OCI-LY7 (cell line): ENCODE data around the gene LRP4. TPM values are rescaled to one million over a fixed set of nuclear protein-coding genes. Genes with fewer than 3 reads are reported as not detected.
A peak's percentile ranks its signal among the peaks of the same experiment; 100 is the strongest.

Experiments
- BruUV-seq: library from RNA; stranded (reverse); fragments of 400-500 nt; replicated peaks from 2 replicates; lab custom pipeline; 2021; lab: Mats Ljungman, UMichigan
- CTCF ChIA-PET: fragments of 300-600 bp; sonication (Branson Sonifier 250); formaldehyde crosslinking; loops from one replicate; lab custom pipeline; 2022; ENCODE audit warnings: antibody characterized with exemption; ENCODE audit not compliant: unreplicated experiment; lab: Charles Lee
- POLR2A ChIA-PET: fragments of 300-600 bp; sonication (Branson Sonifier 250); formaldehyde crosslinking; loops from one replicate; lab custom pipeline; 2022; ENCODE audit warnings: antibody characterized with exemption; lab: Charles Lee
- DNase-seq: peaks from one replicate; pipeline ENCODE4 v3.0.0-alpha.2; 2015; ENCODE audit warnings: low spot score
- H2AFZ ChIP-seq: fragments of 200-600 bp; sonication (generic), shearing (Covaris generic); 2 replicates; pipeline ENCODE4 v1.6.1; 2014; ENCODE audit warnings: mild to moderate bottlenecking, antibody characterized with exemption, low read length, moderate library complexity
- H3K27ac ChIP-seq: fragments of 200-600 bp; sonication (generic); 2 replicates; pipeline ENCODE4 v1.5.1; 2014; ENCODE audit warnings: mixed run types, low read depth, mild to moderate bottlenecking, moderate library complexity, low read length, inconsistent platforms; ENCODE audit not compliant: poor library complexity, severe bottlenecking
- H3K36me3 ChIP-seq: fragments of 200-600 bp; sonication (generic); 2 replicates; pipeline ENCODE4 v1.6.1; 2014; ENCODE audit warnings: mild to moderate bottlenecking, antibody characterized with exemption, low read length, moderate library complexity, mixed read lengths; ENCODE audit not compliant: insufficient read depth
- H3K4me1 ChIP-seq: fragments of 200-600 bp; sonication (generic); 2 replicates; pipeline ENCODE4 v1.5.1; 2014; ENCODE audit warnings: mild to moderate bottlenecking, low read length; ENCODE audit not compliant: insufficient read depth, poor library complexity, severe bottlenecking
- H3K4me2 ChIP-seq: fragments of 200-600 bp; sonication (generic); 2 replicates; pipeline ENCODE4 v1.6.1; 2014; ENCODE audit warnings: mild to moderate bottlenecking, low read length
- H3K4me3 ChIP-seq: fragments of 200-600 bp; sonication (generic); 2 replicates; pipeline ENCODE4 v1.5.1; 2014; ENCODE audit warnings: mild to moderate bottlenecking, low read depth, low read length; ENCODE audit not compliant: poor library complexity, severe bottlenecking
- H3K79me2 ChIP-seq: fragments of 200-600 bp; sonication (generic); 2 replicates; pipeline ENCODE4 v1.6.1; 2016; ENCODE audit warnings: low read depth, mild to moderate bottlenecking, low read length, moderate library complexity, mixed read lengths; ENCODE audit not compliant: insufficient read depth
- H3K9me2 ChIP-seq: fragments of 200-600 bp; sonication (generic); 2 replicates; pipeline ENCODE4 v1.6.1; 2016; ENCODE audit warnings: mild to moderate bottlenecking, low read length, mixed read lengths; ENCODE audit not compliant: insufficient read depth
- H3K9me3 ChIP-seq: fragments of 200-600 bp; sonication (generic); 2 replicates; pipeline ENCODE4 v1.6.1; 2014; ENCODE audit warnings: mild to moderate bottlenecking, mixed run types, low read length, mixed read lengths
- H4K20me1 ChIP-seq: fragments of 200-600 bp; sonication (generic); 2 replicates; pipeline ENCODE4 v1.6.1; 2014; ENCODE audit warnings: mild to moderate bottlenecking, antibody characterized with exemption, low read length, moderate library complexity, mixed read lengths; ENCODE audit not compliant: insufficient read depth
- CTCF ChIP-seq: fragments of 200-600 bp; sonication (generic); conservative IDR thresholded peaks from 2 replicates; pipeline ENCODE4 v1.5.1; 2014; ENCODE audit warnings: mild to moderate bottlenecking, antibody characterized with exemption, low read length, moderate library complexity, mixed read lengths
- EZH2phosphoT487 ChIP-seq: fragments of 200-600 bp; sonication (generic); IDR thresholded peaks from 2 replicates; pipeline ENCODE4 v1.6.1; 2018; ENCODE audit warnings: low read depth, borderline replicate concordance, mild to moderate bottlenecking, mixed run types, antibody characterized with exemption, low read length, moderate library complexity, mixed read lengths
- intact Hi-C: fragments of 100-400 bp; cut with micrococcal nuclease; formaldehyde crosslinking; loops from one replicate; pipeline ENCODE4 v1.10.0; 2022; ENCODE audit not compliant: unreplicated experiment
- total RNA-seq, 2 experiments: library from RNA; depleted of rRNA in 1 of 2; stranded (reverse); fragments of >200 nt in 1 of 2; shearing (Covaris generic) in 1 of 2; gene quantifications; 2 replicates each; pipeline ENCODE4 v1.2.3, GENCODE V29; 2014 to 2022

The LRP4 gene
- total RNA-seq, 2 experiments from 2014 or later = 19.8 to 28.5 TPM

- intact Hi-C loops = no loop called here
- no peak for TF ChIP-seq EZH2phosphoT487
- TF ChIP-seq CTCF = no peak
- POLR2A ChIA-PET = interaction anchor here (0.5 kb wide), 1 partner anchor 29 kb away, joined by 3 read pairs; no protein-coding TSS in a partner anchor
- no peak overlapping the region for H3K27ac ChIP-seq
- no TSS peak for BruUV-seq
- peaks cover 78% of the 10 kb centered on the region for H3K36me3 ChIP-seq
- peaks cover 4% of the 10 kb centered on the region for H3K4me1 ChIP-seq
- no peak overlapping the region for H3K4me2 ChIP-seq
- H4K20me1 ChIP-seq = no peaks in the 10 kb centered on the region
- CTCF ChIA-PET = interaction anchor here (0.8 kb wide), 1 partner anchor 264 kb away, joined by 6 read pairs; no protein-coding TSS in a partner anchor
- no peaks in the 10 kb centered on the region for H3K9me3 ChIP-seq
- no peaks in the 10 kb centered on the region for H3K79me2 ChIP-seq
- H2AFZ ChIP-seq = no peak overlapping the region
- H3K9me2 ChIP-seq = no peaks in the 10 kb centered on the region
- H3K4me3 ChIP-seq = no peak overlapping the region
- DNase-seq = no peak
Observed at GRCh38 chr11:46890665-46891064, 27.7 kb downstream of the LRP4 start.

- POLR2A ChIA-PET = interaction anchor here (0.5 kb wide), 1 partner anchor 28 kb away, joined by 3 read pairs; no protein-coding TSS in a partner anchor
- Histone ChIP-seq H4K20me1 (no peaks in the 10 kb centered on the region), H3K4me1 (peaks cover 4% of the 10 kb centered on the region), H3K9me3 (no peaks in the 10 kb centered on the region), H3K4me3 (no peak overlapping the region), H3K36me3 (peaks cover 80% of the 10 kb centered on the region), H3K27ac (peak overlapping the region; percentile 4), H3K9me2 (no peaks in the 10 kb centered on the region), H3K4me2 (no peak overlapping the region), H2AFZ (no peak overlapping the region), H3K79me2 (no peaks in the 10 kb centered on the region)
- peak; percentile 85 for DNase-seq
- TF ChIP-seq EZH2phosphoT487 (no peak), CTCF (peak; percentile 90)
- intact Hi-C loops = loop anchor here (1.0 kb wide), 2 partner anchors 263 to 271 kb away; no protein-coding TSS in a partner anchor
- BruUV-seq = no TSS peak
- CTCF ChIA-PET = no interaction called here
Observed at GRCh38 chr11:46889689-46890475, 28.5 kb downstream of the LRP4 start.

- BruUV-seq = no TSS peak
- no peak for DNase-seq
- CTCF ChIA-PET = no interaction called here
- TF ChIP-seq CTCF (no peak), EZH2phosphoT487 (no peak)
- Histone ChIP-seq H3K9me3 (no peaks in the 10 kb centered on the region), H4K20me1 (no peaks in the 10 kb centered on the region), H3K4me1 (peaks cover 4% of the 10 kb centered on the region), H3K9me2 (no peaks in the 10 kb centered on the region), H3K79me2 (no peaks in the 10 kb centered on the region), H3K36me3 (peaks cover 75% of the 10 kb centered on the region), H3K27ac (no peak overlapping the region), H3K4me2 (no peak overlapping the region), H2AFZ (no peak overlapping the region), H3K4me3 (no peak overlapping the region)
- POLR2A ChIA-PET = no interaction called here
- intact Hi-C loops = loop anchor here (1.0 kb wide), 2 partner anchors 264 to 272 kb away; no protein-coding TSS in a partner anchor
Observed at GRCh38 chr11:46889251-46889650, 29.1 kb downstream of the LRP4 start.
